ENCODE measurements around the gene SH3GL1.

SH3GL1 gene

GRCh38 chr19:4390567-4391305, 9.6 kb downstream of the SH3GL1 start:
- TF ChIP-seq ZNF565 (CRISPR knock-in tag; conservative IDR thresholded peaks at IDR 0.05; ENCODE audit: low read depth) (no peak), ZNF70 (CRISPR knock-in tag; IDR thresholded peaks at IDR 0.05) (no peak), PPARA (CRISPR knock-in tag; IDR thresholded peaks at IDR 0.05; ENCODE audit: borderline replicate concordance) (no peak), ARNTL (CRISPR knock-in tag; IDR thresholded peaks at IDR 0.05; ENCODE audit: borderline replicate concordance, low read depth) (no peak), OSR1 (CRISPR knock-in tag; IDR thresholded peaks at IDR 0.05) (no peak), ZNF8 (CRISPR knock-in tag; IDR thresholded peaks at IDR 0.05) (no peak), ZFP3 (CRISPR knock-in tag; IDR thresholded peaks at IDR 0.05) (no peak), PATZ1 (CRISPR knock-in tag; IDR thresholded peaks at IDR 0.05; ENCODE audit: borderline replicate concordance) (no peak), GLIS3 (CRISPR knock-in tag; IDR thresholded peaks at IDR 0.05) (no peak), ZC3H10 (CRISPR knock-in tag; IDR thresholded peaks at IDR 0.05) (no peak), TSHZ2 (CRISPR knock-in tag; IDR thresholded peaks at IDR 0.05) (no peak), CSRNP3 (CRISPR knock-in tag; IDR thresholded peaks at IDR 0.05) (no peak), TCF4 (CRISPR knock-in tag; IDR thresholded peaks at IDR 0.05; ENCODE audit: borderline replicate concordance) (no peak)
- ATAC-seq: no peak

GRCh38 chr19:4390017-4390566, 10.3 kb downstream of the SH3GL1 start:
- no peak for ATAC-seq
- TF ChIP-seq ZNF70 (CRISPR knock-in tag; IDR thresholded peaks at IDR 0.05) (no peak), ZFP30 (CRISPR knock-in tag; IDR thresholded peaks at IDR 0.05) (no peak), ZNF565 (CRISPR knock-in tag; conservative IDR thresholded peaks at IDR 0.05; ENCODE audit: low read depth) (no peak), ESRRG (CRISPR knock-in tag; IDR thresholded peaks at IDR 0.05) (no peak), PATZ1 (CRISPR knock-in tag; IDR thresholded peaks at IDR 0.05; ENCODE audit: borderline replicate concordance) (no peak), CSRNP3 (CRISPR knock-in tag; IDR thresholded peaks at IDR 0.05) (no peak), BACH2 (CRISPR knock-in tag; IDR thresholded peaks at IDR 0.05; ENCODE audit: borderline replicate concordance) (no peak), ZNF8 (CRISPR knock-in tag; IDR thresholded peaks at IDR 0.05) (no peak), CREB5 (CRISPR knock-in tag; IDR thresholded peaks at IDR 0.05; ENCODE audit: low read depth) (no peak), TCF4 (CRISPR knock-in tag; IDR thresholded peaks at IDR 0.05; ENCODE audit: borderline replicate concordance) (no peak), RARB (CRISPR knock-in tag; IDR thresholded peaks at IDR 0.05) (no peak), ZC3H10 (CRISPR knock-in tag; IDR thresholded peaks at IDR 0.05) (no peak), ARNTL (CRISPR knock-in tag; IDR thresholded peaks at IDR 0.05; ENCODE audit: borderline replicate concordance, low read depth) (no peak), SNAI2 (CRISPR knock-in tag; IDR thresholded peaks at IDR 0.05) (no peak), OSR1 (CRISPR knock-in tag; IDR thresholded peaks at IDR 0.05) (no peak), CSDC2 (CRISPR knock-in tag; IDR thresholded peaks at IDR 0.05) (no peak)

All from SK-N-SH treated with all-trans-retinoic acid at 6 μM for 48 hours (cell line).